Brain microvascular endothelial cell (primary cell): ENCODE measurements around the gene TOP2B.

ENCODE experiments used
- DNase-seq: peaks from one replicate; pipeline ENCODE4 v3.0.0-alpha.2; 2020
- H3K27ac ChIP-seq: fragments of 250-450 bp; sonication (Bioruptor Pico); 2 replicates; pipeline ENCODE4 v1.5.1; 2020; ENCODE audit warnings: mild to moderate bottlenecking, moderate library complexity
- H3K27me3 ChIP-seq: fragments of 250-450 bp; sonication (Bioruptor Pico); replicated peaks from 2 replicates; pipeline ENCODE4 v1.5.1; 2020; ENCODE audit warnings: mild to moderate bottlenecking
- H3K36me3 ChIP-seq: fragments of 250-450 bp; sonication (Bioruptor Pico); replicated peaks from 2 replicates; pipeline ENCODE4 v1.5.1; 2020; ENCODE audit warnings: mild to moderate bottlenecking
- H3K4me3 ChIP-seq: 2 replicates; pipeline ENCODE4 v1.5.1; 2011; ENCODE audit warnings: low read depth, mild to moderate bottlenecking, control low read depth, low read length, moderate library complexity
- in situ Hi-C: cut with HindIII; loops from 2 replicates; pipeline ENCODE4 v1.10.0; 2017; ENCODE audit warnings: low sequenced_read_pairs, low pct_ligation_motif_present
- TF ChIP-seq, protein P1 (sequence below): IDR thresholded peaks from 2 replicates; pipeline ENCODE4 v1.5.1; 2011; ENCODE audit warnings: low read depth, mild to moderate bottlenecking, moderate library complexity, low read length, control low read depth, inconsistent platforms; ENCODE audit errors: missing control alignments

TOP2B gene

DNA sequence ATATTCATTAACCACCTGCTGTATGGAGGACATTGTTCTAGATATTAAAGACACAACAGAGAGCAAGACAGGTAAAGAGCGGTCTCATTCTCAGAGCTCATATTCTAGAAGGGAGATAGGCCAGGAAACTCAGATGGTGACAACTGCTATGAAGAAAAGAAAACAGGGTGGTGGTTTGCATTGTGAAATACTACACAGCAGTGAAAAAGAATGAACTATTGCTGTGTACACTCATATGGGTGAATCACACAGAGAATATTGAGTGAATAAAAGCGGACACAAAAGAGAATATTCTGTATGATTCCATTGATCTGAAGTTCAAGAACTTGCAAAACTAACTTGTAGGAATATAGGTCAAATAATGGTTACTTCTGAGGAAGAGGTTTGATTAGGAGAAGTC lies 76.7 kb downstream of the TOP2B start:
- H3K4me3 ChIP-seq, result no peak overlapping the region
- DNase-seq, result no peak
- TF ChIP-seq, protein P1, sequence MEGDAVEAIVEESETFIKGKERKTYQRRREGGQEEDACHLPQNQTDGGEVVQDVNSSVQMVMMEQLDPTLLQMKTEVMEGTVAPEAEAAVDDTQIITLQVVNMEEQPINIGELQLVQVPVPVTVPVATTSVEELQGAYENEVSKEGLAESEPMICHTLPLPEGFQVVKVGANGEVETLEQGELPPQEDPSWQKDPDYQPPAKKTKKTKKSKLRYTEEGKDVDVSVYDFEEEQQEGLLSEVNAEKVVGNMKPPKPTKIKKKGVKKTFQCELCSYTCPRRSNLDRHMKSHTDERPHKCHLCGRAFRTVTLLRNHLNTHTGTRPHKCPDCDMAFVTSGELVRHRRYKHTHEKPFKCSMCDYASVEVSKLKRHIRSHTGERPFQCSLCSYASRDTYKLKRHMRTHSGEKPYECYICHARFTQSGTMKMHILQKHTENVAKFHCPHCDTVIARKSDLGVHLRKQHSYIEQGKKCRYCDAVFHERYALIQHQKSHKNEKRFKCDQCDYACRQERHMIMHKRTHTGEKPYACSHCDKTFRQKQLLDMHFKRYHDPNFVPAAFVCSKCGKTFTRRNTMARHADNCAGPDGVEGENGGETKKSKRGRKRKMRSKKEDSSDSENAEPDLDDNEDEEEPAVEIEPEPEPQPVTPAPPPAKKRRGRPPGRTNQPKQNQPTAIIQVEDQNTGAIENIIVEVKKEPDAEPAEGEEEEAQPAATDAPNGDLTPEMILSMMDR, result no peak
- in situ Hi-C loops, result no loop called here
- H3K27ac ChIP-seq, result peak overlapping the region; percentile 75
- H3K36me3 ChIP-seq, result peaks cover 29% of the 10 kb centered on the region
- no peaks in the 10 kb centered on the region for H3K27me3 ChIP-seq

DNA sequence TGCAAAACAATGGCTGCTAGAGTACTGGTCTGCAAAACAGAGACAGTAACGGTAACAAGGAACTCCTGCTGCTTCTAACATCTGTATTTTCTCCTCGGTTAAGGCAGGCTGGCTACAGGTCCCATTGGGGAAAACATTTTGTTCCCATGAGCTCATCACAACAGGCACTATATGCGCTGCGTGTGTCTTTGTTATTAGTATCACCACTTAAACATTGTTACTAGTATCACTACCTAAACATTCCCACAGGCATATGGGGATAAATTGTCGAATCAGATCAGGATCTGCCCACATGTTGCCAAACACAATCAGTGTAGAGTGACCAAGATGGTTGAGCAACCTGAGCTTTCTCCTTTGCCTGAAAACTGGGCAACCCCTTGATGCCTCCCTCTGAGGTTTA lies 77.2 kb downstream of the TOP2B start:
- peaks cover 33% of the 10 kb centered on the region for H3K36me3 ChIP-seq
- in situ Hi-C loops, result no loop called here
- no peak overlapping the region for H3K4me3 ChIP-seq
- DNase-seq, result peak; percentile 87
- no peaks in the 10 kb centered on the region for H3K27me3 ChIP-seq
- TF ChIP-seq, protein P1, result no peak
- peak overlapping the region; percentile 75 for H3K27ac ChIP-seq

DNA sequence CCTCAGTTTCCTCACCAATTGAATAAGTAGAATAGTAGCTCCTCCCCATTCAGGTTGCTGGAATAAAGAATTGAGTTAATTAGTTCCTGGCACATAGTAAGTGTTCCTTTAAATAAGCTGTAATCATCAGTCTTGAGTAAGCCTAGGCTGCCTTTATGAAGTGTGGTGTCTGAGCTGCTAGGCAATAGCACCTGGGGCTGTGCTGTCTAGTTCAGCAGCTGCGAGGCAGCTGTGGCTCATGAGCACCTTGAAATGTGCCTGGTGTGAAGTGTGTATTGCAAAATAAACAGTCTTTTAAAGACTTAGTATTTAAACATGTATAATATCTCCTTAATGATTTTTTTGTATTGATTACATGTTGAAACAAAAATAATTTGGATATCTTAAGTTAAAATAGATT lies 77.6 kb downstream of the TOP2B start:
- no peak for DNase-seq
- no peak overlapping the region for H3K4me3 ChIP-seq
- peaks cover 35% of the 10 kb centered on the region for H3K36me3 ChIP-seq
- in situ Hi-C loops, result no loop called here
- TF ChIP-seq, protein P1, result no peak
- H3K27me3 ChIP-seq, result no peaks in the 10 kb centered on the region
- peak overlapping the region; percentile 75 for H3K27ac ChIP-seq

DNA sequence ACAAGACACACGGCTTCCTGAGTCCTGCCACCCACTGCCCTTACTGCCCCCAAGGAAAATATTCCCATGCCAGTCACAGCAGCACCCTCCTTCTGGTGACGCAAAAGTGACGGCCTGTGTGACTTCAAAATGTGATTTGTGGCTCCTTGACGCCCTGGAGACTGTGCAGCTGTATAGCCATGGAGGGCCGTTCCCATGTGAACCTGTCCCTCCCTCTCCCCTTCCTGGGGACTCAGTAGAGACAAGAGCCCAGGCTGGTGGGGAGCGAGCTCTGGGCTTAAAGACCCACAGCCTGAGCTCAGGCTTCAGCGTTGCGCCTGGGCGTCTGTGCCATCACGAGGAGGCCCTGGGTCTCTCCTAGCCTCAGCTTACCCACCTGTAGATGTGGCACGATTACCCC lies 78.2 kb downstream of the TOP2B start:
- Histone ChIP-seq H3K36me3 (peaks cover 40% of the 10 kb centered on the region), H3K4me3 (no peak overlapping the region), H3K27me3 (no peaks in the 10 kb centered on the region), H3K27ac (peak overlapping the region; percentile 75)
- DNase-seq, result no peak
- in situ Hi-C loops, result no loop called here
- TF ChIP-seq, protein P1, result no peak

DNA sequence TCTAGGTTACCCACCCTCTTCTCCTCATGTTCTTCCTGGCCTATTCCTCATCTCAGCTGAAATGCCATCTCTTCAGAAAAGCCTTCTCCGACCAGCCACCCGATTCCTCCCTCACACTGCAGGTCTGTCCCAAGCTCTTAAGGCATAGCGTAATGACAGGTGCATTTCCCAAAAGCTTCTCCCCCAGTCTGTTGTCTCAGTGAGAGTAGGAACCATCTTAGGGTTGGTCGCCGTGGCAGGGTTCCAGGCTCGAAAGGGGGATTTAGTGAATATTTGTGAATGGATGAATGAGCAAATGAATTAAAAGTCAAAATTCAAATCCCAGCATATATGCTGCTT lies 78.6 kb downstream of the TOP2B start:
- no peak for DNase-seq
- H3K27ac ChIP-seq, result no peak overlapping the region
- H3K36me3 ChIP-seq, result peaks cover 44% of the 10 kb centered on the region
- in situ Hi-C loops, result no loop called here
- no peaks in the 10 kb centered on the region for H3K27me3 ChIP-seq
- TF ChIP-seq, protein P1, result no peak
- no peak overlapping the region for H3K4me3 ChIP-seq

DNA sequence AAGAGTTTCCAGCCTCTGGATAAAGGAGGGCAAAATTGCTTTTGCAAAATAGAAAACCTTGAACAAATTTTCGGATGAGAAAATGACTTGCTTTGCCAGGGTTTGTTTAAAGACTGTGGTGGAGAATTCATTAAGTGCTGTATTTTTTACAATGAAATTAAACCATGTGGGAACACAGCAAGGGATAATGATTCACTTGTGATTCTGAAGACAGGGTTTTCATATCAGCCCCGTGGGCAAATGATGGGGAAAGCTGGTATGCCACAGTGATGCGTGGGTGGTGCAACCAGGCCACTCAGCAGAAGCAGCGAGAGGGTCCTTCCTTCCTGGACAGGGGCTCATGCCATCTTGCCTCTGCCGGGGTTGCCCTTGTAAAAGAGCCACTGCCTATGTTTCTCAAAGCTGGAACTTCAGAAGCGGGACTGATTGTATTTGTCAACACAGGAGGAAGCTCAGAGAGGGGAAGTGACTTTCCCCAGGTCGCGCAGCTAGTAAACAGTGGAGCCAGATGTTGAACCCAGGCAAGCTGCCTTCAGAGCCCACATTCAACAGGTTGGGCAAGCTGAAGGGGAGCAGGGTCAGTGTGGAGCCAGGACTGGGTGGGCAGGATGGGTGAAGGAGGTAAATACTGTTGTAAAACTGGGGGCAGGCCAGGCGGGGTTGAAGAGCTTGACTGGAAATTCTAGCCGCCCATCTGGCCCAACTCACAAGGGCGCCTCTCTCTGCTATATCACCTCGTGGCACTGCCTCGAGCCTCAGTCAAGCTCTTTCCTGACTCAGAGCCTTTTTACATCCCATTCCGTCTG lies 79.1 kb downstream of the TOP2B start:
- Histone ChIP-seq H3K36me3 (peaks cover 50% of the 10 kb centered on the region), H3K27ac (peak overlapping the region; percentile 9), H3K4me3 (no peak overlapping the region), H3K27me3 (no peaks in the 10 kb centered on the region)
- TF ChIP-seq, protein P1, result no peak
- no peak for DNase-seq
- in situ Hi-C loops, result no loop called here
